GM12801 (cell line): ENCODE measurements around the gene CACHD1.

Experiments used
- TF ChIP-seq, protein P1 (sequence below): IDR thresholded peaks from one replicate; pipeline ENCODE4 v1.5.1; 2011; ENCODE audit warnings: control low read depth; ENCODE audit not compliant: insufficient read length; ENCODE audit errors: extremely low read depth

CACHD1 gene

DNA sequence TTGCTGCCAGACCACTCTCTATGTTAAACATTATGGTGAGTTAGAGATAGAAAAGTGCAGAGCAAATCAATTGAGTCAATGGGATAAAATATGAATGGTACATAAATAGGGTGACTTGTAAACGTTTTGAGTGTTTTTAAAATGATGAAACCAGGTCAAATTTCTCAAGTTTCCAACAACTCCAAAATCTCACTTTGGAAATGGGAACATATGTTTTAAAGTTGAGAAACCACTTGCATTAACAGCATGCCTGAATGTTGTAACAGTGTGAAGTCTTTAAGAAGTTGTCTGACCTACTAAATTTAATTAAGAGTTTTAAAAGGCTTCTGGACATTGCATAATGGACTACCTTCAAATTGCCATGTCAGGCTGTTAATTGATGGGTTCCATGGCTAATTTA, 241.3 kb downstream of the CACHD1 start:
- TF ChIP-seq, protein P1, sequence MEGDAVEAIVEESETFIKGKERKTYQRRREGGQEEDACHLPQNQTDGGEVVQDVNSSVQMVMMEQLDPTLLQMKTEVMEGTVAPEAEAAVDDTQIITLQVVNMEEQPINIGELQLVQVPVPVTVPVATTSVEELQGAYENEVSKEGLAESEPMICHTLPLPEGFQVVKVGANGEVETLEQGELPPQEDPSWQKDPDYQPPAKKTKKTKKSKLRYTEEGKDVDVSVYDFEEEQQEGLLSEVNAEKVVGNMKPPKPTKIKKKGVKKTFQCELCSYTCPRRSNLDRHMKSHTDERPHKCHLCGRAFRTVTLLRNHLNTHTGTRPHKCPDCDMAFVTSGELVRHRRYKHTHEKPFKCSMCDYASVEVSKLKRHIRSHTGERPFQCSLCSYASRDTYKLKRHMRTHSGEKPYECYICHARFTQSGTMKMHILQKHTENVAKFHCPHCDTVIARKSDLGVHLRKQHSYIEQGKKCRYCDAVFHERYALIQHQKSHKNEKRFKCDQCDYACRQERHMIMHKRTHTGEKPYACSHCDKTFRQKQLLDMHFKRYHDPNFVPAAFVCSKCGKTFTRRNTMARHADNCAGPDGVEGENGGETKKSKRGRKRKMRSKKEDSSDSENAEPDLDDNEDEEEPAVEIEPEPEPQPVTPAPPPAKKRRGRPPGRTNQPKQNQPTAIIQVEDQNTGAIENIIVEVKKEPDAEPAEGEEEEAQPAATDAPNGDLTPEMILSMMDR = no peak

DNA sequence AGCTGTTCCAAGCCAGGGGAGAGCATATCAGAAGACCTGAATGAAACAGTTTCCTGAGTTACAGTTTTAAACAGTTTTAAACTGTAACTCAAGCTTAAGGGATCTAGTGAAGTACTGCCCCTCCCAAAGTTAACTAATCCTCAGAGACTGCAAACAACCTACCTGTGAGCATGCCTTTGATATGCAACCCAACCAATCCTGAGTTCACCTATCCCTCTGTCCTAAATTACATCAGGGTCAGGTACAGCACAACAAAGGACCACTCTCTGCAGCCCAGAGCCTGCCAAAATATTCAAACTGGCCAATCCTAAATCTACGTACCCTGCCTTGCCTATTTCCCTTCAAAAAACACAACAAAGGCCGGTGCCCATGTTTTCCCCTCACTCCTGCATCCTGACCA, 242.1 kb downstream of the CACHD1 start:
- TF ChIP-seq, protein P1 = no peak

DNA sequence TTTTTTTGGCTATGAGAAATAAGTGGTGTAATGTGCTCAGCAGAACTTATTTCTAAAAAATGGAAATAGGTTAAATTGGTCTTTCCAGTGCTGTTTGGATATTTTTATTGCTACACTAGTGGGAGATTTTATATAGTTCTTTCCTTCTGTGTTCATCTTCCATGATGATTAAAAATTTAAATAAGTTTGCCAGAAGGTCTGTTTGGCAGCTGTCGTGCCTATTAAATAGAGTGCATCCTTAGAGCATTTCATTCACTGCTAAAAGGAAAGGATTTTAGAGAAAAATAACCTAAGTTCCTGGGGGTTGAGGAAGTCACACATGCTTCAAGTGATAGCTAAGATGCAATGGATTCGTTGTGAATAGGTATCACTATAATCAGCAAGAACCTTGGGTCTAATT, 245.3 kb downstream of the CACHD1 start:
- TF ChIP-seq, protein P1 = no peak

DNA sequence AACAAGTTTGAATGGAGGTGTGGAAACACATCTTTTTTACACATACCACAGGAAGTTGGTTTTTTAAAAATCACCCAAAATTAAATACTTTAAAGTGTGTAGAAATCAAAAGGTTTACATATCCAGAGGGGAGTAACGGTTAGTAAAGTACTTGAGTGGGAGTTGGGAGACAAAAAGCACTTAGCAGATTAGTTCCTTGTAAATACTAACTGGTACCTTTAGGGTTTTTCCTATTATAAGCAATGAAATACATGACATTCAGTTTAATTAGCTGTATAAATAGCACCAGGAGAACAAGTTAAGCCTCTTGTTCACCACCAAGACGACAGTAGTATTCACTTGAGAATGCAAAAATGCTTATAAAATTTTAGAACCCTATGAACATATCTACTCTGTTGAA, 251.2 kb downstream of the CACHD1 start:
- TF ChIP-seq, protein P1 = no peak

DNA sequence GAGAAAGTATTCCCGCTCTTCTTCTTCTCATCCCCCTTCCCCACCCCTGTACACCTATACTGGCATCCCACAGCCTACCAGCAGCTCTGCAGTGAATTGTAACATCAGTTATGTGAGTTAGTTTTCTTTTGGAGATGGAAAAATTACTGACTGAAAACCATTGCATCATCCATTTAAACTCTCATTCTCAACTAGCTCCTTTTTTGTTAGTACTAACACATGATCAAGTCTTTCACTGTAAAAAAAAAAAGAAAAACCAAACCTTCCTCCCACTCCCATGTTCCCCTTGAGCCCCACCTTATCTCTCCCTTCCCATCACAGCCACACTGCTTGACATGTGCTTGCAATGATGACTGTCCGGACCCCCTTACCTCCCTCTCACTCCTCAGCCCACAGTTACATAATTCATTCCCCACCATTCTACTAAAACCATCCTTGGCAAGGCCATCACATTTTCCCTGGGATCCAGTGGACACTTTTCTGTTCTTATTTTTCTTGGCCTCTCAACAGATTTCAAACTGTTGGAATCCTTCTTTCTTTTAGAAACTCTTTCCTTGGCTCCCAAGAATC, 251.7 kb downstream of the CACHD1 start:
- TF ChIP-seq, protein P1 = no peak

DNA sequence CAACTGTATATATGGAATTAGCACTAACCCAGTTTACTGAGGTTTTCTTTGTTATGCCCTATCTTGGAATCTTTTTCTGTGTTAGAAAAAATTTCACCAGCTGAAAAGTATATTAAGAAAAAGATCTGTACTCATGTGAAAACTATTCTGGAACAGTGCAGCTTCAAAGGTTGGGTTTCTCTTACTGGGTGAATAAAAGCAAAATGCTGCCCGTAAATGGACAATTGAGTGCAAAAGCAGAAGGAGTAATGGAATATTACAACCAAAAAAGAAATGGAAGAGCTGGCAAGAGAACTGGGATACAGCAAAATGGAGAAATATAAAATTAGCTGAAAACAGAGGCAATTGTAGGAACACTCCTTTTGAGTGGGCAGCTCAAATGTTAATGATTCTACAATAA, 257.9 kb downstream of the CACHD1 start:
- TF ChIP-seq, protein P1 = no peak

DNA sequence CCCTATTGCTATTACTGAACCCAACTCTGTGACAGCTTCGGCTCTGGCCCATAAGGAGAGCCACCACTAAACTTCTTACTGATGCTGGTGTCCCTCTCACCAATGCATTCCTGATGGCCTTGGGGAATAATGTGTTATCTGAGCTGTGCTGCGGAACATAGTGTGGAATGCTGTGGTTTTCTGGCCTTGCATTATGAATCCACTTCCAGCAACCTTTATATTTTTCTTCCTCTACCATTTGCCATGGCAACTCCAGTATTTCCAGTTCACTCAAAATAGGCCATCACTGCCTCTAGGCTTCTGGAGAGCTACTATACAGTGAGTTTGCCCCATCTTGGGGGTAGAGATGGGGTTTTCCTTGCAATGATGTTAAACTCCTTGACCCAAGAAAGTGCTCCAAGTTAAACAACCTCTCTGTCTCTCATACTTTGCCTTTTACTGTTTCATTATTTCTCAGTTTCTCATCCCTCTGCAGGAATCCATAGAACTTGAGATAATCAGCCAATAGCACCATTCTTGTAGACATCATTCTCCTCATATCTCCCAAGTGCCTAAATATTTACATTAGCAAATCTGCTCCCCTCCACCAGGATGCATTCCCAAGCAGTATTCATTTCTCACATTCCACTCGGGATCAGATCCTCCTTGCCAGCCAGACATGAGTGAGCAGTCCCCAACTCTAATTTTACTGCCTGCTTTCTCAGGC, 263.8 kb downstream of the CACHD1 start:
- TF ChIP-seq, protein P1 = no peak
